GM12878 (cell line): Measurements from ENCODE around the gene RBM4B. TPM values are rescaled to one million over a fixed set of nuclear protein-coding genes. Genes with fewer than 3 reads are reported as not detected.

Experiments
- ATAC-seq: fragments of 200-7000 bp; cut with Tn5 transposase; 3 replicates; pipeline ENCODE4 v1.9.1; 2020; ENCODE audit warnings: mild to moderate bottlenecking, moderate library complexity
- BruUV-seq: library from RNA; stranded (reverse); fragments of 400-500 nt; replicated peaks from 2 replicates; lab custom pipeline; 2021; lab: Mats Ljungman, UMichigan
- CTCF ChIA-PET: fragments of 300-600 bp; sonication (Branson Sonifier 250); formaldehyde crosslinking; extraction: SDS; loops from one replicate; lab custom pipeline; 2021; ENCODE audit warnings: inconsistent platforms; lab: Yijun Ruan, JAX
- POLR2A ChIA-PET: fragments of 350-600 bp; formaldehyde crosslinking; extraction: SDS; loops from one replicate; lab custom pipeline; 2021; ENCODE audit warnings: inconsistent platforms; lab: Charles Lee
- RAD21 ChIA-PET: fragments of 300-600 bp; sonication (Branson Sonifier 250); formaldehyde crosslinking; loops from one replicate; lab custom pipeline; 2023; ENCODE audit warnings: antibody characterized with exemption; ENCODE audit not compliant: unreplicated experiment; lab: Charles Lee
- SMC1A ChIA-PET: fragments of 300-600 bp; sonication (Branson Sonifier 250); formaldehyde crosslinking; loops from one replicate; lab custom pipeline; 2023; ENCODE audit not compliant: unreplicated experiment, uncharacterized antibody; lab: Charles Lee
- DNase-seq: peaks from one replicate; pipeline ENCODE4 v3.0.0-alpha.2; 2011; ENCODE audit warnings: low read depth, low spot score
- FAIRE-seq: peaks from 3 replicates; lab custom pipeline; 2011; peaks lifted over from hg19 to GRCh38; lab: Jason Lieb, UNC
- H2AFZ ChIP-seq: 2 replicates; pipeline ENCODE4 v1.6.0; 2011; ENCODE audit warnings: low read depth, low read length, control low read depth; ENCODE audit not compliant: control insufficient read depth
- H3K27ac ChIP-seq: 2 replicates; pipeline ENCODE4 v1.5.1; 2011; ENCODE audit warnings: control low read depth; ENCODE audit not compliant: control insufficient read depth, insufficient read depth
- H3K27me3 ChIP-seq, 2 experiments: replicated peaks in 1 of 2; 2 replicates each; pipeline versions ENCODE4 v1.6.0 to v1.6.1; 2011; ENCODE audit warnings: low read length in 1 of 2; ENCODE audit not compliant: control insufficient read depth in 2 of 2, insufficient read depth in 2 of 2
- H3K36me3 ChIP-seq, 2 experiments: 2 replicates each; pipeline ENCODE4 v1.5.1; 2011; ENCODE audit warnings: low read length in 1 of 2; ENCODE audit not compliant: control insufficient read depth in 2 of 2, insufficient read depth in 2 of 2
- H3K4me1 ChIP-seq: 2 replicates; pipeline ENCODE4 v1.6.1; 2011; ENCODE audit warnings: mild to moderate bottlenecking, low read length, moderate library complexity, mixed read lengths; ENCODE audit not compliant: control insufficient read depth, insufficient read depth
- H3K4me2 ChIP-seq: 2 replicates; pipeline ENCODE4 v1.6.0; 2011; ENCODE audit warnings: control low read depth; ENCODE audit not compliant: control insufficient read depth, insufficient read depth
- H3K4me3 ChIP-seq: fragments of 200-600 bp; sonication (generic); 2 replicates; pipeline ENCODE4 v1.5.1; 2016
- H3K79me2 ChIP-seq: 2 replicates; pipeline ENCODE4 v1.6.0; 2011; ENCODE audit warnings: low read length; ENCODE audit not compliant: control insufficient read depth, insufficient read depth
- H3K9ac ChIP-seq: 2 replicates; pipeline ENCODE4 v1.8.0; 2011; ENCODE audit warnings: low read length, control low read depth, mixed read lengths; ENCODE audit not compliant: control insufficient read depth, insufficient read depth
- H3K9me3 ChIP-seq: replicated peaks from 3 replicates; pipeline ENCODE4 v1.5.1; 2011; ENCODE audit warnings: mild to moderate bottlenecking, low read length; ENCODE audit not compliant: control insufficient read depth, insufficient read depth
- H4K20me1 ChIP-seq: 2 replicates; pipeline ENCODE4 v1.6.0; 2011; ENCODE audit not compliant: control insufficient read depth, insufficient read depth
- CHD4 ChIP-seq: fragments of 200-600 bp; sonication (generic); IDR thresholded peaks from 2 replicates; pipeline ENCODE4 v1.6.1; 2016; ENCODE audit warnings: mild to moderate bottlenecking
- CTCF ChIP-seq, 3 experiments: IDR thresholded peaks in 2 of 3; conservative IDR thresholded peaks in 1 of 3; 2 replicates each; pipeline ENCODE4 v1.5.1; 2011; ENCODE audit warnings: low read depth in 3 of 3, low read length in 3 of 3, mild to moderate bottlenecking in 3 of 3, control low read depth in 2 of 3, moderate library complexity in 2 of 3, inconsistent platforms in 1 of 3, mixed read lengths in 1 of 3; ENCODE audit not compliant: control insufficient read depth in 2 of 3, insufficient read depth in 1 of 3; ENCODE audit errors: extremely low read depth in 1 of 3
- FOXK2 ChIP-seq: fragments of 450-650 bp; IDR thresholded peaks from 2 replicates; pipeline ENCODE4 v1.6.1; 2017; ENCODE audit warnings: mild to moderate bottlenecking, moderate library complexity
- IKZF1 ChIP-seq: fragments of 450-650 bp; conservative IDR thresholded peaks from 2 replicates; pipeline ENCODE4 v1.6.1; 2017; ENCODE audit warnings: antibody characterized with exemption, mild to moderate bottlenecking
- IRF4 ChIP-seq: IDR thresholded peaks from 2 replicates; pipeline ENCODE4 v1.6.1; 2011; ENCODE audit warnings: low read depth, low read length
- MXI1 ChIP-seq: fragments of 150-350 bp; IDR thresholded peaks from 2 replicates; pipeline ENCODE4 v1.6.1; 2011; ENCODE audit warnings: low read depth, mild to moderate bottlenecking, inconsistent platforms, low read length, improper control_type of control experiment
- NBN ChIP-seq: fragments of 450-650 bp; IDR thresholded peaks from 2 replicates; pipeline ENCODE4 v1.6.1; 2016
- PAX5 ChIP-seq: IDR thresholded peaks from 2 replicates; pipeline ENCODE4 v1.6.1; 2011; ENCODE audit warnings: low read depth, low read length, borderline replicate concordance
- POU2F2 ChIP-seq: IDR thresholded peaks from 3 replicates; pipeline ENCODE4 v1.6.1; 2011; ENCODE audit warnings: low read depth, mild to moderate bottlenecking, low read length, borderline replicate concordance
- RAD21 ChIP-seq: IDR thresholded peaks from 2 replicates; pipeline ENCODE4 v1.6.1; 2011; ENCODE audit warnings: mild to moderate bottlenecking, low read depth, low read length, moderate library complexity; ENCODE audit not compliant: insufficient read depth
- RBBP5 ChIP-seq: fragments of 200-600 bp; sonication (generic); conservative IDR thresholded peaks from 2 replicates; pipeline ENCODE4 v1.6.1; 2016
- SP1 ChIP-seq: IDR thresholded peaks from one replicate; pipeline ENCODE4 v1.6.1; 2011; ENCODE audit warnings: low read depth, low read length
- SPI1 ChIP-seq: IDR thresholded peaks from 2 replicates; pipeline ENCODE4 v1.6.1; 2011; ENCODE audit warnings: low read depth, mild to moderate bottlenecking, low read length, moderate library complexity, borderline replicate concordance; ENCODE audit not compliant: insufficient read depth
- SREBF2 ChIP-seq: IDR thresholded peaks from 2 replicates; pipeline ENCODE4 v1.6.1; 2012; ENCODE audit warnings: mild to moderate bottlenecking, low read length
- WRNIP1 ChIP-seq: IDR thresholded peaks from 2 replicates; pipeline ENCODE4 v1.6.1; 2011; ENCODE audit warnings: low read depth, low read length, improper control_type of control experiment, borderline replicate concordance
- WGBS: methylation state at CpG from one replicate; pipeline ENCODE4 v1.1.6; 2016; ENCODE audit warnings: low lambda C conversion rate; ENCODE audit not compliant: insufficient replicate concordance, insufficient coverage; ENCODE audit errors: missing lambda C conversion rate; 5-methylcytosine and 5-hydroxymethylcytosine counted together
- in situ Hi-C: fragments of 300-500 bp; cut with MboI; formaldehyde crosslinking; loops from 9 replicates; pipeline ENCODE4 v1.14.3; 2018; ENCODE audit warnings: mixed read lengths
- intact Hi-C: fragments of 100-400 bp; cut with micrococcal nuclease; formaldehyde crosslinking; loops from one replicate; pipeline ENCODE4 v1.14.2; 2022; ENCODE audit not compliant: unreplicated experiment
- polyA plus RNA-seq, 11 experiments: library from polyadenylated mRNA; depleted of rRNA in 4 of 11; unstranded in 6 of 11; stranded (reverse) in 5 of 11; fragments of >200 nt; fragmentation: Nextera tagmentation in 4 of 11; fragmentation: Illumina TruSeq in 1 of 11; extraction: Ambion mirVana in 4 of 11; extraction: Trizol in 1 of 11; gene quantifications; 1 replicate in 1 of 11; 2 replicates in 10 of 11; pipeline versions ENCODE4 v1.2.1 to v1.2.3, GENCODE V29; 2011 to 2016; ENCODE audit warnings: inconsistent platforms in 2 of 11, missing spikeins in 2 of 11, low read depth in 1 of 11
- total RNA-seq, 4 experiments: library from RNA; depleted of rRNA in 3 of 4; stranded (reverse); fragments of >200 nt in 3 of 4; fragmentation: Illumina TruSeq in 1 of 4; extraction: Trizol in 1 of 4; gene quantifications; 2 replicates each; pipeline versions ENCODE4 v1.2.1 to v1.2.3, GENCODE V29; 2013 to 2021
- TF ChIP-seq, protein P1 (sequence below): IDR thresholded peaks from 2 replicates; pipeline ENCODE4 v1.6.1; 2012; ENCODE audit warnings: improper control_type of control experiment, low read depth, low read length; ENCODE audit not compliant: insufficient replicate concordance
- TF ChIP-seq, protein P2 (sequence below): fragments of 450-650 bp; IDR thresholded peaks from 2 replicates; pipeline ENCODE4 v1.6.1; 2014; ENCODE audit warnings: mild to moderate bottlenecking

Gene RBM4B
- total and polyA plus RNA-seq, 10 of the 15 experiments (the other 5 are each of a cell fraction or from before 2014, with no cell fraction given) = 16.1 to 37.0 (median 21.6) TPM

- TF ChIP-seq SPI1 = no peak
- TF ChIP-seq IKZF1 = peak; percentile 69
- TF ChIP-seq WRNIP1 = no peak
- TF ChIP-seq CHD4 = no peak
- TF ChIP-seq POU2F2 = no peak
- peak; percentile 37; the same call in 1 of the 2 replicates for TF ChIP-seq IRF4
- TF ChIP-seq SREBF2 = no peak
- TF ChIP-seq MXI1 = 0 out of 2 replicates have a peak, but pooled peaks have one; percentile 27
- TF ChIP-seq NBN = peak; percentile 73
- TF ChIP-seq RAD21 = peak; percentile 95
Measured at GRCh38 chr11:66694732-66695207, 17.1 kb upstream of the RBM4B start (continued).

- ATAC-seq (no peak), FAIRE-seq (no peak), DNase-seq (no peak)
- no TSS peak for BruUV-seq
- RAD21 ChIA-PET = interaction anchor here (1.8 to 3.5 kb wide), 3 partner anchors 140 to 187 kb away, joined by 5 to 15 read pairs (median 10); partner anchors contain the start of gene RCE1
- no peak overlapping the region for H3K27ac ChIP-seq
- H3K4me3 ChIP-seq = no peak overlapping the region
- WGBS = 64% methylated on average over 11 of the region's 13 CpGs
- CTCF ChIA-PET = interaction anchor here (0.6 to 5.8 kb wide), 8 partner anchors 8 to 174 kb away, joined by 3 to 67 read pairs (median 4); partner anchors contain the start of gene RCE1
- SMC1A ChIA-PET = interaction anchor here (1.5 to 5.8 kb wide), 2 partner anchors 140 to 179 kb away, joined by 3 to 38 read pairs; no protein-coding TSS in a partner anchor
- H3K9ac ChIP-seq = no peak overlapping the region
- POLR2A ChIA-PET = no interaction called here
- intact Hi-C loops = loop anchor here (1.0 kb wide), 2 partner anchors 140 to 189 kb away; no protein-coding TSS in a partner anchor
- no peaks in the 10 kb centered on the region for H3K9me3 ChIP-seq
- no peaks in the 10 kb centered on the region for H3K36me3 ChIP-seq
- H3K27me3 ChIP-seq = no peaks in the 10 kb centered on the region; a peak in 1 of 4 replicates
- no peaks in the 10 kb centered on the region for H4K20me1 ChIP-seq
- no peak overlapping the region for H2AFZ ChIP-seq
- H3K4me2 ChIP-seq = no peak overlapping the region
- in situ Hi-C loops = loop anchor here (5.0 kb wide), 2 partner anchors 138 to 188 kb away; no protein-coding TSS in a partner anchor
- no peaks in the 10 kb centered on the region for H3K79me2 ChIP-seq
- H3K4me1 ChIP-seq = no peaks in the 10 kb centered on the region
- no peak for TF ChIP-seq PAX5
- no peak for TF ChIP-seq CTCF (IDR thresholded peaks at IDR 0.05 in 2 of 3, conservative IDR thresholded peaks at IDR 0.05 in 1 of 3; ENCODE audit: control insufficient read depth in 2 of 3, extremely low read depth in 1 of 3, insufficient read depth in 1 of 3, low read depth in 3 of 3, low read length in 3 of 3)
- TF ChIP-seq, protein P1, sequence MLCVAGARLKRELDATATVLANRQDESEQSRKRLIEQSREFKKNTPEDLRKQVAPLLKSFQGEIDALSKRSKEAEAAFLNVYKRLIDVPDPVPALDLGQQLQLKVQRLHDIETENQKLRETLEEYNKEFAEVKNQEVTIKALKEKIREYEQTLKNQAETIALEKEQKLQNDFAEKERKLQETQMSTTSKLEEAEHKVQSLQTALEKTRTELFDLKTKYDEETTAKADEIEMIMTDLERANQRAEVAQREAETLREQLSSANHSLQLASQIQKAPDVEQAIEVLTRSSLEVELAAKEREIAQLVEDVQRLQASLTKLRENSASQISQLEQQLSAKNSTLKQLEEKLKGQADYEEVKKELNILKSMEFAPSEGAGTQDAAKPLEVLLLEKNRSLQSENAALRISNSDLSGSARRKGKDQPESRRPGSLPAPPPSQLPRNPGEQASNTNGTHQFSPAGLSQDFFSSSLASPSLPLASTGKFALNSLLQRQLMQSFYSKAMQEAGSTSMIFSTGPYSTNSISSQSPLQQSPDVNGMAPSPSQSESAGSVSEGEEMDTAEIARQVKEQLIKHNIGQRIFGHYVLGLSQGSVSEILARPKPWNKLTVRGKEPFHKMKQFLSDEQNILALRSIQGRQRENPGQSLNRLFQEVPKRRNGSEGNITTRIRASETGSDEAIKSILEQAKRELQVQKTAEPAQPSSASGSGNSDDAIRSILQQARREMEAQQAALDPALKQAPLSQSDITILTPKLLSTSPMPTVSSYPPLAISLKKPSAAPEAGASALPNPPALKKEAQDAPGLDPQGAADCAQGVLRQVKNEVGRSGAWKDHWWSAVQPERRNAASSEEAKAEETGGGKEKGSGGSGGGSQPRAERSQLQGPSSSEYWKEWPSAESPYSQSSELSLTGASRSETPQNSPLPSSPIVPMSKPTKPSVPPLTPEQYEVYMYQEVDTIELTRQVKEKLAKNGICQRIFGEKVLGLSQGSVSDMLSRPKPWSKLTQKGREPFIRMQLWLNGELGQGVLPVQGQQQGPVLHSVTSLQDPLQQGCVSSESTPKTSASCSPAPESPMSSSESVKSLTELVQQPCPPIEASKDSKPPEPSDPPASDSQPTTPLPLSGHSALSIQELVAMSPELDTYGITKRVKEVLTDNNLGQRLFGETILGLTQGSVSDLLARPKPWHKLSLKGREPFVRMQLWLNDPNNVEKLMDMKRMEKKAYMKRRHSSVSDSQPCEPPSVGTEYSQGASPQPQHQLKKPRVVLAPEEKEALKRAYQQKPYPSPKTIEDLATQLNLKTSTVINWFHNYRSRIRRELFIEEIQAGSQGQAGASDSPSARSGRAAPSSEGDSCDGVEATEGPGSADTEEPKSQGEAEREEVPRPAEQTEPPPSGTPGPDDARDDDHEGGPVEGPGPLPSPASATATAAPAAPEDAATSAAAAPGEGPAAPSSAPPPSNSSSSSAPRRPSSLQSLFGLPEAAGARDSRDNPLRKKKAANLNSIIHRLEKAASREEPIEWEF = no peak
- no peak for TF ChIP-seq FOXK2
- no peak for TF ChIP-seq SP1
- no peak for TF ChIP-seq RBBP5
- TF ChIP-seq, protein P2, sequence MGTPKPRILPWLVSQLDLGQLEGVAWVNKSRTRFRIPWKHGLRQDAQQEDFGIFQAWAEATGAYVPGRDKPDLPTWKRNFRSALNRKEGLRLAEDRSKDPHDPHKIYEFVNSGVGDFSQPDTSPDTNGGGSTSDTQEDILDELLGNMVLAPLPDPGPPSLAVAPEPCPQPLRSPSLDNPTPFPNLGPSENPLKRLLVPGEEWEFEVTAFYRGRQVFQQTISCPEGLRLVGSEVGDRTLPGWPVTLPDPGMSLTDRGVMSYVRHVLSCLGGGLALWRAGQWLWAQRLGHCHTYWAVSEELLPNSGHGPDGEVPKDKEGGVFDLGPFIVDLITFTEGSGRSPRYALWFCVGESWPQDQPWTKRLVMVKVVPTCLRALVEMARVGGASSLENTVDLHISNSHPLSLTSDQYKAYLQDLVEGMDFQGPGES = no peak
Measured at GRCh38 chr11:66694056-66694410, 16.3 kb upstream of the RBM4B start.
